OCI-LY3 (cell line): ENCODE results near the gene SPDYC.

Source experiments
- CTCF ChIP-seq: fragments of 200-600, 300-600 bp; sonication (generic); IDR thresholded peaks from 2 replicates; pipeline ENCODE4 v1.5.1; 2014; ENCODE audit warnings: antibody characterized with exemption, low read length, low read depth
- EZH2phosphoT487 ChIP-seq: fragments of 200-600 bp; shearing (Covaris generic); IDR thresholded peaks from 2 replicates; pipeline ENCODE4 v1.6.1; 2018; ENCODE audit warnings: antibody characterized with exemption, mixed run types, low read depth

DNA sequence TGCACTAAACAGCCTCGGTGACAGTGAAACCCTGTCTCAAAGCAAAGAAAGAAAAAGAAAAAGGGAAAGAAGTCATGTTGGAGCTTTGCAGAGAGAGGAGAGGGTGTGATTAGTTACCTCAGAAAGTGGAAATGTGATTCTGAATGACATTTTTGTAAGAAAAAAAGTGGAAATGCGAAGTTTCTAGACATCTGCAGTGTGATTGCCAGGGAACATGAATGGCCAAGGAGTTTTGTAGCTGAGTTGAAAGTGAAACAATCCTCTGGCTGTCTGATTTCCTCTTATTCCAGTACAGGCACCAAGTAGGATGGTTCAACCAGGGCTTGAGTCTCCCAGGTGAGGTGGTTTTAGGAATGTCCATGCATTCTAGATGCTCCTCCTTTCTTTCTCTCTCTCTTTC lies 17.9 kb upstream of the SPDYC start:
- TF ChIP-seq CTCF (no peak), EZH2phosphoT487 (no peak)
